Measurements from ENCODE around the gene SLIT3.
"Not testable (repeated sequence)": the region's sequence is repeated elsewhere in the genome, so short reads cannot be mapped to it uniquely, and the experiment has no call there.

Gene SLIT3

DNA sequence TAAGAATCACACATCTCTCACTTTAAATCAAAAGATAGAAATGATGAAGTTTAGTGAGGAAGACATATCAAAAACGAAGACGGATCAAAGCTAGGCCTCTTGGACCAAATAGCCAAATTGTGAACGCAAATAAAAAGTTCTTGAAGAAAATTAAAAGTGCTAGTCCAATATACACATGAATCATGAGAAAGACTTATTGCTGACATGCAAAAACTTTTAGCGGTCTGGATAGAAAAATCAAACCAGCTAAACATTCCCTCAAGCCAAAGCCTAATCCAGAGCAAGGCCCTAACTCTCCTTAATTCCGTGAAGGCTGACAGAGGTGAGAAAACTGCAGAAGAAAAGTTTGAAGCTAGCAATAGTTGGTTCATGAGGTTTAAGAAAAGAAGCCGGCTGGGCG is 557.3 kb downstream of the SLIT3 start:
- Histone ChIP-seq H3K27ac (no peak overlapping the region), H3K9me3 (ENCODE audit: low read depth, low read length) (no peaks in the 10 kb centered on the region), H3K9ac (ENCODE audit: insufficient read length) (no peak overlapping the region), H3K36me3 (ENCODE audit: insufficient read depth, low read length) (no peaks in the 10 kb centered on the region), H3K4me3 (no peak overlapping the region)
- no peak for TF ChIP-seq EZH2 (IDR thresholded peaks at IDR 0.05)
- no peak for TF ChIP-seq FOXP2 (optimal IDR thresholded peaks at IDR 0.05; ENCODE audit: control extremely low read depth, extremely low read length, insufficient read depth)
- TF ChIP-seq POLR2AphosphoS5 (IDR thresholded peaks at IDR 0.05; ENCODE audit: borderline replicate concordance, low read depth, low read length): no peak
- DNase-seq (ENCODE audit: low read depth, low spot score): no peak

DNA sequence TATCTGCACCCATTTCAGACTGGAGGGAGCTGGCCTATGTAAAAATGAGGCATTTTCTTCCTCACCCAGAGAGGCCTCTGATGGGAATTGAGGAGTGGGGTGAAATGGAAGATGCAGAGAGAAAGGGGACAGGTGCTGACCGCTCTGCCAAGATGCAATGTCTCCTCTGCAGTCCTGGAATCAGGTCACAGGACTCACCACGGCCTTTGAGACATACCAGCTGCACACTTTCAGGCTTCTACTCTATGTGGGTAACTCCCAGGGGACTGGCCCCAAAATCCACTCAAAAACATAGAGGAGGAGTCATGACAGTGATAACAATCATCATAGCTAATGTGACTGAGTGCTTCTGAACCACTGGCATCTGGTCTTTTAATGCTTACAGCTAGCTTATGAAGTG is 558.6 kb downstream of the SLIT3 start:
- not testable (repeated sequence) for H3K36me3 ChIP-seq (ENCODE audit: insufficient read depth, low read length); H3K9me3 ChIP-seq (ENCODE audit: low read depth, low read length); H3K4me3 ChIP-seq; H3K9ac ChIP-seq (ENCODE audit: insufficient read length); H3K27ac ChIP-seq; DNase-seq (ENCODE audit: low read depth, low spot score)

GRCh38 chr5:168740811-168741213 is 560.1 kb downstream of the SLIT3 start:
- no peaks in the 10 kb centered on the region for H3K9me3 ChIP-seq (ENCODE audit: low read depth, low read length)
- TF ChIP-seq EZH2 (IDR thresholded peaks at IDR 0.05) (no peak), FOXP2 (optimal IDR thresholded peaks at IDR 0.05; ENCODE audit: control extremely low read depth, extremely low read length, insufficient read depth) (no peak), POLR2AphosphoS5 (IDR thresholded peaks at IDR 0.05; ENCODE audit: borderline replicate concordance, low read depth, low read length) (no peak)
- DNase-seq (ENCODE audit: low read depth, low spot score): no peak
- no peak overlapping the region for H3K9ac ChIP-seq (ENCODE audit: insufficient read length)
- H3K4me3 ChIP-seq: no peak overlapping the region
- H3K27ac ChIP-seq: no peak overlapping the region
- no peaks in the 10 kb centered on the region for H3K36me3 ChIP-seq (ENCODE audit: insufficient read depth, low read length)

DNA sequence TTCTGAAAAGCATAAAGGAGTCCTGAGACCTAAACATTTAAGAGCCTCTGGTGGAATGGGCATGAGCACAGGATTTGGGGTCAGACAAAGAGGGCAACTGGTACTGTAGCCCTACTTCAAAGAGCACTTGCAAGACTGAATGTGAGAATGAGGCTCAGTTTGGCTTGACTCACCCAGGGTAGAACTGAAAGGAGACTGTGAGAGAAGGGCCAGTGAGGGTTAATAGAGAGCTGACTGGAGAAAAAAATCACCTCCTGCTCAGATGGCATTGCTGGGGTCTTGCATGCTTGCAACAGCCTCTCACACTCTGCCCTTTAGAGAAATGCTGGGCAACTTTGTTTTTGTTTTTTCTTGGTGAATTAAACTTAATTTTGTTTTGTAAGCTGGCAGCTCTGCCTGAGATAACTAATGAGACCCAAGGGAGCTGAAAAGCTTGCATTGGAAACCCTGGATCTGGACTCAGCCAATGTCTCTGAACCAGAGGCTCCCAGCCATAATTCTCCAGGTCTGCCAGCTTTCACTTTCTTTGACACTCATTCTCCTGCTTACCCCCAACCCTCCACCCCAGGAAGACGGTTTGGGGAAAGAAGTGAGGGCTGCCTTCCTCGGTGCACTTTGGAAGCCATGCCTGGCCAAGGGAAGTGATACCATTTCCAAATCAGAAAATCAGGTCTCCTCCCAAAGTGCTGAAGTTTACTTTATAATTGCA is 560.7 kb downstream of the SLIT3 start:
- TF ChIP-seq EZH2 (IDR thresholded peaks at IDR 0.05): no peak
- no peak for TF ChIP-seq FOXP2 (optimal IDR thresholded peaks at IDR 0.05; ENCODE audit: control extremely low read depth, extremely low read length, insufficient read depth)
- no peak for TF ChIP-seq POLR2AphosphoS5 (IDR thresholded peaks at IDR 0.05; ENCODE audit: borderline replicate concordance, low read depth, low read length)
- Histone ChIP-seq H3K9ac (ENCODE audit: insufficient read length) (no peak overlapping the region), H3K27ac (no peak overlapping the region), H3K36me3 (ENCODE audit: insufficient read depth, low read length) (no peaks in the 10 kb centered on the region), H3K4me3 (no peak overlapping the region), H3K9me3 (ENCODE audit: low read depth, low read length) (no peaks in the 10 kb centered on the region)
- no peak for DNase-seq (ENCODE audit: low read depth, low spot score)

DNA sequence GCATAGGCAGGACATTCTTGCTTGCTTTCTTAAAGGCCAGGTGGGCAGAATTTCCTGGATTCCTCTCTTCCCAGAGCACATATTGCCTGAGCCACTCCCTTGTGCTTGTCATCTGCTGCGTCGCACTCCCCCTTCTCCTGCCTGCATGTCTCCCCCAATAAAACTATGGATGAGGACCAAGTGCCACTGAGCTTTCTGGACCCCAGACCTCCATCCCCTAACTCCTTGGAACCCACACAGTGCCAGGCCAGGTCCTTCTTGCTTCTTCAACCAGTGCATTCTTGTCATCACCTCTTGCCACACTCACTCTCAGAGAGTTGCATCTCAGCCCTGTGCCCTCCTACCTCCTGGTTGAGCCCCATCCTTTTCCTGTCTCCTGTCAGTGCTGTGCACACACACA is 563.9 kb downstream of the SLIT3 start:
- Histone ChIP-seq H3K27ac (no peak overlapping the region), H3K9ac (ENCODE audit: insufficient read length) (no peak overlapping the region), H3K36me3 (ENCODE audit: insufficient read depth, low read length) (no peaks in the 10 kb centered on the region), H3K9me3 (ENCODE audit: low read depth, low read length) (no peaks in the 10 kb centered on the region), H3K4me3 (no peak overlapping the region)
- no peak for DNase-seq (ENCODE audit: low read depth, low spot score)
- no peak for TF ChIP-seq EZH2 (IDR thresholded peaks at IDR 0.05)
- TF ChIP-seq FOXP2 (optimal IDR thresholded peaks at IDR 0.05; ENCODE audit: control extremely low read depth, extremely low read length, insufficient read depth): no peak
- TF ChIP-seq POLR2AphosphoS5 (IDR thresholded peaks at IDR 0.05; ENCODE audit: borderline replicate concordance, low read depth, low read length): no peak

GRCh38 chr5:168736281-168736831 is 564.6 kb downstream of the SLIT3 start:
- Histone ChIP-seq H3K9me3 (ENCODE audit: low read depth, low read length) (no peaks in the 10 kb centered on the region), H3K9ac (ENCODE audit: insufficient read length) (no peak overlapping the region), H3K27ac (no peak overlapping the region), H3K36me3 (ENCODE audit: insufficient read depth, low read length) (no peaks in the 10 kb centered on the region), H3K4me3 (no peak overlapping the region)
- TF ChIP-seq POLR2AphosphoS5 (IDR thresholded peaks at IDR 0.05; ENCODE audit: borderline replicate concordance, low read depth, low read length): no peak
- TF ChIP-seq FOXP2 (optimal IDR thresholded peaks at IDR 0.05; ENCODE audit: control extremely low read depth, extremely low read length, insufficient read depth): no peak
- no peak for TF ChIP-seq EZH2 (IDR thresholded peaks at IDR 0.05)
- no peak for DNase-seq (ENCODE audit: low read depth, low spot score)

DNA sequence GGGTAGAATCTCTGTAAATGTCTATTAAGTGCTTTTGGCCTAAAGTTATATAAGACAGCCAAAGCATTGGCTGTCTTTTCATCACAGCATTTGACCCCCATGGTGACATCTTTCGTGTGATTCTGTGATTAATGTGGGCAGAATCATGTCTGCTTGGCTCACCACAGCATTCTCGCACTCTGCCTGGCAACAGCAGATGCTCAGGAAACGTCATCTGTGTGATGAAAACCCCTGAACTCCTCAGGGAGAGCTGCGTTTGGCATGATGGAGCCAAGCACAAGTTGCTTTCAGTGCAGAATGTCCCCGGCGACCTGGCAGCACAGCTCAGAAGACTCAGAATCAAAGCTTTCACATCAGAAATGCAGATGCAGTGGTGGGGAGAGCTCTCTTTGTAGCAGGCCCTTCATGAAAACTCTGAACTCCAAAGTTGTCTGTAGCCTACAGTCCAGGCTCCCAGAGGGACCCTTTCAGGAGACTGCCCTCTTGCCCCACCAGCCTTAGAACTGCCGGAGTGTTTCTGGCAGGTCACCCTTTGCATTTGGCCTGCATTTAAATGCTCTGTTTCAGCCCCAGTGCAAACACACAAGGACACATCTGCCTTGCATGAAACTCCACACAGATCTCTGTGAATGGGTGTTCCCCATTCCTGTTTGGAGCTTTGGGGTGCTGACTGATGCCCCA is 566.2 kb downstream of the SLIT3 start:
- Histone ChIP-seq H3K9me3 (ENCODE audit: low read depth, low read length) (no peaks in the 10 kb centered on the region), H3K27ac (no peak overlapping the region), H3K9ac (ENCODE audit: insufficient read length) (no peak overlapping the region), H3K36me3 (ENCODE audit: insufficient read depth, low read length) (no peaks in the 10 kb centered on the region), H3K4me3 (no peak overlapping the region)
- TF ChIP-seq EZH2 (IDR thresholded peaks at IDR 0.05) (no peak), FOXP2 (optimal IDR thresholded peaks at IDR 0.05; ENCODE audit: control extremely low read depth, extremely low read length, insufficient read depth) (no peak), POLR2AphosphoS5 (IDR thresholded peaks at IDR 0.05; ENCODE audit: borderline replicate concordance, low read depth, low read length) (no peak)
- no peak for DNase-seq (ENCODE audit: low read depth, low spot score)

- no peaks in the 10 kb centered on the region for H3K36me3 ChIP-seq (ENCODE audit: insufficient read depth, low read length)
- H3K9ac ChIP-seq (ENCODE audit: insufficient read length): no peak overlapping the region
- TF ChIP-seq EZH2 (IDR thresholded peaks at IDR 0.05) (no peak), FOXP2 (optimal IDR thresholded peaks at IDR 0.05; ENCODE audit: control extremely low read depth, extremely low read length, insufficient read depth) (no peak), POLR2AphosphoS5 (IDR thresholded peaks at IDR 0.05; ENCODE audit: borderline replicate concordance, low read depth, low read length) (no peak)
- H3K27ac ChIP-seq: no peak overlapping the region
- DNase-seq (ENCODE audit: low read depth, low spot score): no peak
- H3K4me3 ChIP-seq: no peak overlapping the region
- no peaks in the 10 kb centered on the region for H3K9me3 ChIP-seq (ENCODE audit: low read depth, low read length)
Measured at GRCh38 chr5:168734119-168734518, 566.8 kb downstream of the SLIT3 start.

All from SK-N-MC (cell line).